Neuron (in vitro differentiated cells): ENCODE data around the gene ANAPC2.
A peak's percentile ranks its signal among the peaks of the same experiment; 100 is the strongest.

ENCODE experiments used
- H2AFZ ChIP-seq: one replicate; pipeline ENCODE4 v1.6.1; 2013; ENCODE audit warnings: low read depth, mild to moderate bottlenecking, inconsistent platforms, low read length, moderate library complexity
- H3K27me3 ChIP-seq: one replicate; pipeline ENCODE4 v1.6.1; 2013; ENCODE audit warnings: low read length; ENCODE audit not compliant: insufficient read depth
- H3K36me3 ChIP-seq: one replicate; pipeline ENCODE4 v1.6.1; 2013; ENCODE audit warnings: low read length; ENCODE audit not compliant: insufficient read depth
- H3K4me1 ChIP-seq: one replicate; pipeline ENCODE4 v1.6.1; 2013; ENCODE audit warnings: low read length; ENCODE audit not compliant: insufficient read depth
- H3K4me3 ChIP-seq: 2 replicates; pipeline ENCODE4 v1.5.1; 2013; ENCODE audit warnings: mild to moderate bottlenecking, low read length, moderate library complexity
- H3K9me3 ChIP-seq: one replicate; pipeline ENCODE4 v1.6.1; 2013; ENCODE audit warnings: low read length

ANAPC2 gene, protein sequence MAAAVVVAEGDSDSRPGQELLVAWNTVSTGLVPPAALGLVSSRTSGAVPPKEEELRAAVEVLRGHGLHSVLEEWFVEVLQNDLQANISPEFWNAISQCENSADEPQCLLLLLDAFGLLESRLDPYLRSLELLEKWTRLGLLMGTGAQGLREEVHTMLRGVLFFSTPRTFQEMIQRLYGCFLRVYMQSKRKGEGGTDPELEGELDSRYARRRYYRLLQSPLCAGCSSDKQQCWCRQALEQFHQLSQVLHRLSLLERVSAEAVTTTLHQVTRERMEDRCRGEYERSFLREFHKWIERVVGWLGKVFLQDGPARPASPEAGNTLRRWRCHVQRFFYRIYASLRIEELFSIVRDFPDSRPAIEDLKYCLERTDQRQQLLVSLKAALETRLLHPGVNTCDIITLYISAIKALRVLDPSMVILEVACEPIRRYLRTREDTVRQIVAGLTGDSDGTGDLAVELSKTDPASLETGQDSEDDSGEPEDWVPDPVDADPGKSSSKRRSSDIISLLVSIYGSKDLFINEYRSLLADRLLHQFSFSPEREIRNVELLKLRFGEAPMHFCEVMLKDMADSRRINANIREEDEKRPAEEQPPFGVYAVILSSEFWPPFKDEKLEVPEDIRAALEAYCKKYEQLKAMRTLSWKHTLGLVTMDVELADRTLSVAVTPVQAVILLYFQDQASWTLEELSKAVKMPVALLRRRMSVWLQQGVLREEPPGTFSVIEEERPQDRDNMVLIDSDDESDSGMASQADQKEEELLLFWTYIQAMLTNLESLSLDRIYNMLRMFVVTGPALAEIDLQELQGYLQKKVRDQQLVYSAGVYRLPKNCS

DNA sequence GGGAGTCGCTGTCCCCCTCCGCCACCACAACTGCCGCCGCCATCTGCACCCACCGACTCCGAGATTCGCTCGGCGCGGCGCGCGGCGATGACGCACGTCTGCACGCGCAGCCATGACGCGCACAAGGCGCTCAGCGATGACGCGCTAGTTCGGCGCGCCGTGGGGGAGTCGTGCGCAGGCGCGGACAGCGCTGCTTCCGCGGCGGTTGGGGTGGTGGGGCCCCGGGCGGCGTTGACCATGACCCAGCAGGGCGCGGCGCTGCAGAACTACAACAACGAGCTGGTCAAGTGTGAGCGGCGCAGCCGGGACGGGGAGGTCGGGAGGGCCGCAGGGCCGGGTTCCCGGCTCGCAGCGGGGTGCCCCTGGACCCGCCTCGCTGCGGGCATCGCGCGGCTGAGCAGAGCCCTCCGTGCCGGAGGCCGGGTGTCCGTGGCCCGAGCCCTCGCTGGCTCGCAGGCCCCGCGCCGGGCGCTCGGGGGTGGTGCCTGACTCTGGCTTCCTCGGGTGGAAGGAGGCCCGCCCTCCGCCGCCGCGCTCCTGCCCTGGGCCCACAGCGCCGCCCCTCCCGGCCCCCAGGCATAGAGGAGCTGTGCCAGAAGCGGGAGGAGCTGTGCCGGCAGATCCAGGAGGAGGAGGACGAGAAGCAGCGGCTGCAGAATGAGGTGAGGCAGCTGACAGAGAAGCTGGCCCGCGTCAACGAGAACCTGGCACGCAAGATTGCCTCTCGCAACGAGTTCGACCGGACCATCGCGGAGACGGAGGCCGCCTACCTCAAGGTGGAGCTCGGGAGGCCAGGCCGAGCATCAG, at the start of gene ANAPC2, which contains the start of gene SSNA1:
TSS of gene ANAPC2 (minus strand) at position 71 of the 807 bp plus-strand sequence. CDS start at position 43, 28 bp downstream.
TSS of gene SSNA1 (plus strand) at position 187 of the 807 bp plus-strand sequence. CDS start at position 238, 51 bp downstream.
- peak within 1 kb of the TSS; percentile 96 for H3K4me3 ChIP-seq
- H2AFZ ChIP-seq: no peak within 1 kb of the TSS
- peaks cover 32% of the 10 kb centered on the region for H3K36me3 ChIP-seq
- peaks cover 31% of the 10 kb centered on the region for H3K4me1 ChIP-seq
- H3K9me3 ChIP-seq: no peaks in the 10 kb centered on the region
- no peaks in the 10 kb centered on the region for H3K27me3 ChIP-seq

DNA sequence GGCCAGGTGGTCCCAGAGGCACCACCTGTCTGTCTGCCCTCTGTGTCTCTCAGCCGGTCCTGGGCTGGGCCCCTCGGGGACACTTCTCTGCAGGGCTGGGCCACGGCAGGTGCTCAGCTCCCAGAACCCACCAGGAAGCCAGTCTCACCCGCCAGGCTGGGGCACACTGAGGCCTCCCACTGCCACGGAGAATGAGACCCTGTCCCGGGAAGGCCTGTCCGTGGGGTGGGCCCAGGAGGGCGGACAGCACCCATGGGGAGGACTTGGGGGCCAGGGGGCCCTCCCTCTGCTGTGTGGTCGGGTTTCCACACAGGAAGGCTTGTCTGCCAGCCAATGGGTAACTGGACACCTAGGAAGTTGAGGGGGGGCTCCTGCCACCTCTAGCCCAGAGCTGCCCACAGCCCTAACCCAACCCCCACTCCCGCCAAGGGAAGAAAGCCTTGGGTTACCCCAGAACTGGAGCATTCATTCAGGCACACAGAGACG, 48.6 kb upstream of the ANAPC2 start:
- H3K27me3 ChIP-seq: no peaks in the 10 kb centered on the region
- H3K36me3 ChIP-seq: peaks cover 3% of the 10 kb centered on the region
- no peaks in the 10 kb centered on the region for H3K9me3 ChIP-seq
- peaks cover 15% of the 10 kb centered on the region for H3K4me1 ChIP-seq
- H2AFZ ChIP-seq: no peak overlapping the region
- H3K4me3 ChIP-seq: no peak overlapping the region

DNA sequence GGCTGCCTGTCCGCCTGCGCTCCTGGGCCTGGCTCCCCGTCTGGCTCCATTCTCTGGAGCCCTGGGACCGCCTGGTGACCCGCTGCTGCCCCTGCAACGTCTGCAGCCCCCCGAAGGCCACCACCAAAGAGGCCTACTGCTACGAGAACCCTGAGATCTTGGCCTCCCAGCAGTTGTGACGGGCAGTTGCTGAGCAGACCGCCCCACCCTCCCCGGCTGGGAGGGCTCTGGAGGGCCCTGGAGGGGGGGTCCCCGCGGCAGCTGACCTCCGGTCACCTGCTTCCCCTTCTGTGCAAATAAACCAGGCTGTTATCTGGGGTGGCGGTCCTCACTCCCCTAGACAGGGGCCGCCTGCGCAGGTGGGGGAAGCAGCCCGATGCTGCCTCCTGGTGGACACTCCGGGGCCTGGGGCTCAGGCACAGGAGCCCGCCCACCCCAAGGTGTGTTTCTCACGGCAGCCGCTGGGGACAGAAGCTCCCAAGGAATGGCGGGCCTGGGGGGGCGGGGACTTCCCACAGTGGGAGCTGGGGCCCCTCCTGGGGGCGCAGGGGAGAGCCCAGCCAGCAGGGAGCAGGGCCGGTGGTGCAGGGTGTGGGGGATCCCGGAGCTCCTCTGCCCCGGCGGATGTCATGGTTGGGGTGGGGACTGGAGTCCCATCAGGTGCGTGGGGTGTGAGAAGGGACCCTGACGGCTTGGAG, 48.0 kb upstream of the ANAPC2 start:
- no peak overlapping the region for H3K4me3 ChIP-seq

DNA sequence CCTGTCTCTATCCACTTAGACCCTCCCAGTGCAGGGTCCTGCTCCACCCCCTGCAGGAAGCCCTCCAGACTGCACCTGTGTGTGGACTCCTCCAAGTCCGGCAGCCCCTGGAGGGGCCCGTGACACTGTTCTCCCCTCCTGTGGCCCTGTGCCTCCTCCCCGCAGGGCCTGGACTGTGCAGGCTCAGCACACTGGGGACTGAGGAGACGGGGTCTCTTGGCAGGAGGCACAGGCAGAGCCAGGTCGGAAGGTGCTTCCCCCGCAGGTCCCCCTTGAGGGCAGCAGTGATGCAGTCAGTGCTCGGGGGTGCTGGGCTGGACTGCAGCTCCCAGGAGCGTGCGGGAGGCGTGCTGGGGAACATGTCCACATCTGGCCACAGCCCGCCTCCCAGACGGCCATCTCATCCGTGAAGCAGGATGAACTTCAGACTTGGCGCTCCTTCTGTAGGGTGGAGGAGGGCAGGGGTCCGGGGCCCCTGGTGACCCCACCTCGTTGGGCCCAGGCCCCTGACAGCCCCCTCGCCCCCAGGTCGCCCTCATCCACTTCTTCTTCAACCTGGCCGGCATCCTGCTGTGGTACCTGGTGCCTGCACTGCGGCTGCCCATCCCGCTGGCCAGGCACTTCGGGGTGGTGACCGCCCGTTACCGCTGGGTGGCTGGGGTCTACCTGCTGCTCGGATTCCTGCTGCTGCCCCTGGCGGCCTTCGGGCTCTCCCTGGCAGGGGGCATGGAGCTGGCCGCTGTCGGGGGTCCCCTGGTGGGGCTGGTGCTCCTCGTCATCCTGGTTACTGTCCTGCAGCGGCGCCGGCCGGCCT, 47.3 kb upstream of the ANAPC2 start:
- peaks cover 14% of the 10 kb centered on the region for H3K4me1 ChIP-seq

More for the DNA sequence above, 48.0 kb upstream of the ANAPC2 start:
- no peaks in the 10 kb centered on the region for H3K9me3 ChIP-seq
- no peaks in the 10 kb centered on the region for H3K27me3 ChIP-seq
- peaks cover 14% of the 10 kb centered on the region for H3K4me1 ChIP-seq
- H3K36me3 ChIP-seq: no peaks in the 10 kb centered on the region
- H2AFZ ChIP-seq: no peak overlapping the region

DNA sequence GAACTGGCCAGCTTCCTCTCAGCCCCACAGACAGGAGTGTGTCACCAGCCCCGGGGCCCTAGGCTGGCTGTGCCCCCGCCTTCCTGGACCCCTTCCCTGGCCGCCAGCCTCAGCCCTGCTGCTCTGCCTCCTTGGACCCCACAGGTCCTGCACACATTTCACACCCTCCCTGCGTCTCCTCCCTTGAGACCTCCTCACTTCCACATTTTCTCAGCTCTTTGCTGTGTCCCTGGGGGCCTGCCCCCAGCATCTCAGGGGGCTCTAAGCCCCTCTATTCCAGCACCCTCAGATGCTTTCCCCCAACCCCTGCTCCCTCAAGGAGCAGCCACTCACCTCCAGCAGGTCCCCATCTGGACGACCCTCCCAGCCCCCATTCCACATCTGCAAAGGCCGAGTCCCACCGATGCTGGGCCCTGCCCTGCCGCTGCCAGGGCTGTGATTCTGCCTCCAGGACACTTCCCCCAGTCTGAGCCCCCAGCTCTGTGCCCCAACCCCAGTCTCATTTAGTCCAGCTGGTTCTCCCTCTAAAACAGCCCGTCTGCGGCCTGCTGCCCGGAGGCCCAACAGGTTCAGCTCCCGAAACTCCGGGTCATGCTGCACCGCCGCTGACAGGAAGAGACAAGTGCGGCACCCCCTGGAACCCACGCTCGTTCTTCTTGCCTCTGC, 46.5 kb upstream of the ANAPC2 start:
- Histone ChIP-seq H3K27me3 (peaks cover 3% of the 10 kb centered on the region), H2AFZ (no peak overlapping the region), H3K4me1 (peaks cover 14% of the 10 kb centered on the region), H3K9me3 (no peaks in the 10 kb centered on the region), H3K36me3 (no peaks in the 10 kb centered on the region), H3K4me3 (no peak overlapping the region)

More for the DNA sequence above, 47.3 kb upstream of the ANAPC2 start:
- H3K27me3 ChIP-seq: peaks cover 3% of the 10 kb centered on the region
- no peaks in the 10 kb centered on the region for H3K9me3 ChIP-seq
- H3K4me3 ChIP-seq: no peak overlapping the region
- H3K36me3 ChIP-seq: no peaks in the 10 kb centered on the region
- no peak overlapping the region for H2AFZ ChIP-seq

DNA sequence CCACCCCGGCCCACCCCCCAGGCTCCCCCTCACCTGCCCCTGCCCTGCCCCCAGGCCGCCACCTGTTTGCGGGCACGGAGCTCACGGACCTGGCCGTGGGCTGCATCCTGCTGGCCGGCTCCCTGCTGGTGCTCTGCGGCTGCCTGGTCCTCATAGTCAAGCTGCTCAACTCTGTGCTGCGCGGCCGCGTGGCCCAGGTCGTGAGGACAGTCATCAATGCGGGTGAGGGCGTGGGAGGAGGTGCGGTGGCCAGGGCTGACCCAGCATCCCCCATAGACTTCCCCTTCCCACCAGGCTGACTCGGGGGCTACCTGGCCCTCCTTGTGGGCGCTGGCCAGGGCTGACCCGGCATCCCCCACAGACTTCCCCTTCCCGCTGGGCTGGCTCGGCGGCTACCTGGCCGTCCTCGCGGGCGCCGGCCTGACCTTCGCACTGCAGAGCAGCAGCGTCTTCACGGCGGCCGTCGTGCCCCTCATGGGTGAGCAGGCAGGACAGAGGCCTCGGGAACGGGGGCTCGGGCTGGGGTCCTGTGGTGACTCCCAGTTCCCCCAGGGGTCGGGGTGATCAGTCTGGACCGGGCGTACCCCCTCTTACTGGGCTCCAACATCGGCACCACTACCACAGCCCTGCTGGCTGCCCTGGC, 45.8 kb upstream of the ANAPC2 start:
- no peaks in the 10 kb centered on the region for H3K9me3 ChIP-seq
- H2AFZ ChIP-seq: no peak overlapping the region
- H3K4me3 ChIP-seq: no peak overlapping the region
- H3K36me3 ChIP-seq: no peaks in the 10 kb centered on the region
- H3K27me3 ChIP-seq: peaks cover 3% of the 10 kb centered on the region
- peaks cover 14% of the 10 kb centered on the region for H3K4me1 ChIP-seq

DNA sequence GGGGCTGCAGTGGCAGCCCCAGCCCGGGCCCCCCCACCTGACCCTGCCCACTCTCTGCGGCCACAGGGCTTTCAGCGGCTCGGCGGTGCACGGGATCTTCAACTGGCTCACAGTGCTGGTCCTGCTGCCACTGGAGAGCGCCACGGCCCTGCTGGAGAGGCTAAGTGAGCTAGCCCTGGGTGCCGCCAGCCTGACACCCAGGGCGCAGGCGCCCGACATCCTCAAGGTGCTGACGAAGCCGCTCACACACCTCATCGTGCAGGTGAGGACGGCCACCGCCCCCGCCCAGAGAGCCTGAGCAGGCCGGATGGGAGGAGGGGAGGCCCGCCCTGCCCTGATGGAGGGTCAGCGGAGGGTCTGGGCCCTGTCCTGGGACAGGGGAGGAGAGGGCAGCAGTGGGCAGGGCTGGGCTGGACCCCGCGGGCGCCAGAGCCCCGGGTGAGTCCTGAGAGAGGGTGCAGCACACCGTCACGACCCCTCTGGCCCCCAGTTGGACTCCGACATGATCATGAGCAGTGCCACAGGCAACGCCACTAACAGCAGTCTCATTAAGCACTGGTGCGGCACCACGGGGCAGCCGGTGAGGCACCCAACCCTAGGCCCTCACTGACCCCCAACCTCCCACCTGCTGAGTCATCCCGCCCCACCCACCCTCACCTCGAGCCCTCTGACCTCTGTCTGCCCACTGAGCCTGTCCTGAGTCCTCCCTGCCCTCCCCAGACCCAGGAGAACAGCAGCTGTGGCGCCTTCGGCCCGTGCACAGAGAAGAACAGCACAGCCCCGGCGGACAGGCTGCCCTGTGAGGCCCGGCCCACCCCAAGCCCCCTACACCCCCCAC, 45.0 kb upstream of the ANAPC2 start:
- H3K9me3 ChIP-seq: no peaks in the 10 kb centered on the region
- H3K4me1 ChIP-seq: peaks cover 10% of the 10 kb centered on the region
- no peak overlapping the region for H3K4me3 ChIP-seq
- H3K36me3 ChIP-seq: no peaks in the 10 kb centered on the region
- H3K27me3 ChIP-seq: peaks cover 3% of the 10 kb centered on the region
- H2AFZ ChIP-seq: no peak overlapping the region

DNA sequence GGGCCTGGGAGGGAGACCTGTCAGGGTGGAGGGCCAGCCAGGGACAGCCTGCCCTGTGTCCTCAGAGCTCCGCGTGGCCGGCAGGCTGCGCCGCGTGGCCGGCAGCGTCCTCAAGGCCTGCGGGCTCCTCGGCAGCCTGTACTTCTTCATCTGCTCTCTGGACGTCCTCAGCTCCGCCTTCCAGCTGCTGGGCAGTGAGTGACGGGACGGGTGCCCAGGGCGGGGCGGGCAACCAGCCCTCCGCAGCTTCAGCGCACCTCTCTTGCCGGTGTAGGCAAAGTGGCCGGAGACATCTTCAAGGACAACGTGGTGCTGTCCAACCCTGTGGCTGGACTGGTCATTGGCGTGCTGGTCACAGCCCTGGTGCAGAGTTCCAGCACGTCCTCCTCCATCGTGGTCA, 44.1 kb upstream of the ANAPC2 start:
- Histone ChIP-seq H3K36me3 (no peaks in the 10 kb centered on the region), H3K9me3 (no peaks in the 10 kb centered on the region), H2AFZ (no peak overlapping the region), H3K4me3 (no peak overlapping the region), H3K27me3 (peaks cover 3% of the 10 kb centered on the region), H3K4me1 (peaks cover 10% of the 10 kb centered on the region)

DNA sequence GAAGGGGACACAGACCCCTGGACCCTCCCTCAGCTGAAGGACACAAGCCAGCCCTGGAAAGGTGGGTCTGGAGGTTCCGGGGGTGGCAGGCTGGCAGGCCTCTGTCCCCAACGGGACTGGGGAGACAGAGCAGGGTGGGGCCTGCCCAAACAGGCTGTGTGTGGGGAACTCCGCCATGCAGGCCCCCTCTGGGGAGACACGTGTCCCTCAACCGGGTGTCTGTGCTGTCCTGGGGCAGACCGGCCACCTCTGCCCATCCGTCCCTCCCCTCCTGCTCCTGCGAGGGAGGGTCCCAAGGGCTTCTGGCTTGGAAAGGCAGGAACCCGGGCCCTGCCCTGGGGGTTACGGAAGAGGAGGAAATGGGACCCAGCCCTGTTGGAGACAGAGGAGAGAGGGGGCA, 43.7 kb upstream of the ANAPC2 start:
- Histone ChIP-seq H3K27me3 (peaks cover 3% of the 10 kb centered on the region), H3K9me3 (no peaks in the 10 kb centered on the region), H2AFZ (no peak overlapping the region), H3K4me3 (no peak overlapping the region), H3K36me3 (no peaks in the 10 kb centered on the region), H3K4me1 (peaks cover 8% of the 10 kb centered on the region)

DNA sequence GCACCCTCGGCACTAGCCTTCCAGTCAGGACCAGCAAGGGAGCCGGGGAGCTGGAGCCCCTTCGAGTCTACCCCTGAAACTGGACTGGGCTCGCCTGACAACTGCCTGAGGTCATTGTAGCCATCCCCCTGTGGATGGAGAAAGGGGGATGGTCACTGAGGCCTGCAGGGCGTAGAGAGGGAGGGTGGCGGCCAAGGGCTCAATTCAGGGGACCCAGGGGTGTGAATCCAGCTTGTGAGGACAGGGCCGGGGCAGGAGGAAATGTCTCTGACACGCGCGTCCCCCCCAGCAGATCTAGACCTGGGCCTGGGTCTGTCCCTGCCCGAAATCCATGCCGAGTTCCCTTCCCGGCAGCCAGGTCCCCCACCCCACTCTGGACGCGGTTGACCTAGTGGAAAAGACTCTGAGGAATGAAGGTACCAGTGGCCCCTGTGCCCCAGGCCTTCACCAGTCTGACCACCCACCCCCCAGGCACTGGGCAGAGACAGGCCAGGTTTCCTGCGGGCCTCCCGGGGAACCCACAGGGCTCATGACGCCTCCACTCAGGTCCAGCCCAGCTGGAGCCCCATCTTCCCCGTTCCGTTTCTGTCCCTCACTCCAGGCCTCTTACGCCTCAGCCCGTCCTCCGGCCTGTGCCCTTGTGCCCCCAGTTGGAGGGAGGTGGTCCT, 43.1 kb upstream of the ANAPC2 start:
- no peaks in the 10 kb centered on the region for H3K36me3 ChIP-seq
- H3K9me3 ChIP-seq: no peaks in the 10 kb centered on the region
- peaks cover 2% of the 10 kb centered on the region for H3K4me1 ChIP-seq
- no peak overlapping the region for H3K4me3 ChIP-seq
- H3K27me3 ChIP-seq: peaks cover 3% of the 10 kb centered on the region
- no peak overlapping the region for H2AFZ ChIP-seq
